ENCODE measurements around the gene ZDHHC14.

Gene ZDHHC14

DNA sequence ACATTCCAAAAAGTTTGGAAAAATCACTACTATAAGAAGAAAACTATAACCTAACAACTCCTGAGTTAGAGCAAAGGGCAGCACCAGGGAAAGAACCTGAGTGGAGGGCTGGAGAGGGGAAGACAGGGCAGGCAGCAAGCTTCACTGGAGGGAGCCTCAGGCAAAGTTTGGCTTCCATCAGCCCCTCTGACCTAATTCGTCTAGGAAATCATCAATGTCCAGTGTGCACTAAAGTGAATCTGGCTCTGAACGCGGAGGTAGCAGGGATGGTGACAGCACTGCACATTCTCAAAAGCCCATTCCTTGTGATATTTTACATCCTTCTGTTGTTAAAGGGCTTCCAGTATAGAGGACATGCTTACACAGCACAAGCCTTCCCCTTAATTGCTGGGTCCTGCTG lies 87.1 kb downstream of the ZDHHC14 start:
- DNase-seq = no peak

DNA sequence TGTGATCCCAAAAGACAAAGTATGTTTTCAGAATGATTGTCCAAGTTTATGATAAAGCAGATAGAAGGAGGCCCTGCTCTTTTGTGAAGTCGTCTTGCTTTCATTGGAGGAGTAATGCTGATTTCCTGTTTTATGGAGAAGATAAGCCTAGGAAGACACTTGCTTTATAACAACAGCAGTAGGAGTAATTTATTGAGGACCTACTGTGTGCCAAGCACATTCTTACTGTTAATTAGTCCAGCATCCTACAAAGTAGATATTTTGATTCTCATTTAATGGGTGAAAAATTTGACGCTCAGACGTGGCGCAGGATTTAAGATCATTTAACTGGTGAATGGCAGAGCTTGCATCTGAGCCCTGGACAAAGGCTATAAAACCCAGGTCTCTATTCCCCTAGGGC lies 87.6 kb downstream of the ZDHHC14 start:
- DNase-seq = no peak

DNA sequence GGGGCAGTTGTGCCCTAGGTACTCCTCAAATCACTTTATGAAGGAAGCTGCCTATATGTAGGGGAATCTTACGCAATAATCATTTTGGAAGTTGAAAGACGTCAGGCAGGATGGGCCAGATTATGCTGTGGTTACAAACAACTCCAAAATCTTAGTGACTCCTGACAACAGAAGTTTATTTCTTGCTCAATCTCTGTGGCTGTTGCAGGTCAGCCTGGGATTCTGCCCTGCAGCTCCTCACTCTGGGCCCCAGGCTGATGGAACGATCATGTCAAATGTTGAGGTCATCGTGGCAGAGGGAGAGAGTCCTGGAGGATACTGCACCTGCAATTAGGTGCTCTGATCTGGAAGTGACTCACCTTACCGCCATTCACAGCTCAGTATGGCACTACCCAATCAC lies 88.4 kb downstream of the ZDHHC14 start:
- DNase-seq = no peak

DNA sequence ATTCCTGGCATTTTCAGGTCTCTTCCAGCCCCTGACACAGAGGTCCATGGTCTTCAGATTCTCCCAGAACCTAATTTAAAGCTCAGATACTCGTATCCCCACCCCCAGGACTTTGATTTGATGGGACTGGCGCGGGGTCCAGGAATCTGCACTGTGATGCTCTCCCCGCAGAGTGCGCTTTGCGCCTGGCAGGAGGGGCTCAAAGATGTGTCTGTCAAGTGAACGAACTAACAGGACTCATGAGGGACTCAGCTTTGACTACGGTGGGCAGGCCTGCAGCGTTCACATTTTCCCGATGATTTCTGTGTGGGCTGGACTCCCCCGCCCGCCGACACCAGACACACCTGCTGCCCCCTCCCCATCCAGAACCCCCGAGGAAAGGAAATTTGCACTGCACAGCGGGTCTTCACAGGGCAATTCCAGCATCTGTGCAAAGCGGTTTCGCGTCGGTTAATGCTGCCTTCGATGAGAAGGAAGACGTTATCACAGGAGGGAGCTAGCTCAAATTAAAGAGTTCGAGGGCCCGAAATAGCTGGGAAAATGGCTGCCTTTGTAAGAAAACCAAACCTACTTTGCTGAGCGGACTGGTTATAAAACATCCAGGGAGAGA lies 90.2 kb downstream of the ZDHHC14 start:
- DNase-seq = no peak

DNA sequence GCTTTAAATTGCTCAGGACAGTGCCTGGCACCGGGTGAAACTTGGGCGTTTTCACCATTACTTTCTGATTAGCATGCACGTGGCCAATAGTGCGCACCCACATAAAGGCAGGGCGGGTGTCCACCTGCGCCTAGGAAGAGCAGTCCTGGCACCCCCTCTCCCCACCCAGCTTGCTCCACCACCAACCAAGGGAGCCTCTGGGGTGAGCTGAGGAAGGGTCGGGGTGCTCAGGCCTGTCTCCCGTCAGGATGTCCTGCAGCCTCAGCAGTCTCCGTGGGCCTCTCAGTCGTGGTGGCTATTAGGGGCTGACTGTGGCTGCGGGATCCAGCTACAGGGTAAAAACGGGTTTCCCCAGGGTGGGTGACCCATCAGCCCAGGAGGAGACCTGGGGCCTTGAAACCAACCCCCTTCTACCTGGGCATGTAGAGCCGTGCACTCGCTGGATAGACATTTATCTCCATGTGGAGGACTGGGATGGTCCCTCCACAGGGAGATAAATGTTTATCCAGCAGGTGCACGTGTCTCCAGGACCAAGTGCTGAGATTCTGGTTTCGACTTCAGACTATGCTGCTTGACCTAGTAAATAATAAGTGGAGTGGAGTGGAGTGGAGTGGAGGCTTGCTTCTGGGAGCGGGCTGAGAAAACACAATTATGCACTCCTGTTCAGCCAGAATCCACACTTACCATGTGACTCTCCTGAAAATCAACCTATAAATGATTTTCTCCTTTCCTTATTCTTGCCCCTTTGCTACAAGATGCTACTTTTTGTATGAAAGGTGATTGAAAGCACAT lies 91.1 kb downstream of the ZDHHC14 start:
- no peak for DNase-seq

DNA sequence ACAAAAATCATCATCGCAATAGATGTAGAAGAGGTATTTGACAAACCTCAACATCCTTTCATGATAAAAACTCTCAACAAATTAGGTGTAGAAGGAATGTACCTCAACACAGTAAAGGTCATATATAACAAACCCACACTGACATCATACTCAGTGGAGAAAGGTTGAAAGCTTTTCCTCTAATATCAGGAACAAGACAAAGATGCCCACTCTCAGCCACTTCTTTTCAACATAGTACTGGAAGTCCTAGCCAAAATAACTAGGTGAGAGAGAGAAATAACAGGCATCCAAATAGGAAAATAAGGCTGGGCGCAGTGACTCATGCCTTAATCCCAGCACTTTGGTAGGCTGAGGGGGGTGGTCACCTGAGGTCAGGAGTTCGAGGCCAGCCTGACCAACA lies 95.8 kb downstream of the ZDHHC14 start:
- no peak for DNase-seq

DNA sequence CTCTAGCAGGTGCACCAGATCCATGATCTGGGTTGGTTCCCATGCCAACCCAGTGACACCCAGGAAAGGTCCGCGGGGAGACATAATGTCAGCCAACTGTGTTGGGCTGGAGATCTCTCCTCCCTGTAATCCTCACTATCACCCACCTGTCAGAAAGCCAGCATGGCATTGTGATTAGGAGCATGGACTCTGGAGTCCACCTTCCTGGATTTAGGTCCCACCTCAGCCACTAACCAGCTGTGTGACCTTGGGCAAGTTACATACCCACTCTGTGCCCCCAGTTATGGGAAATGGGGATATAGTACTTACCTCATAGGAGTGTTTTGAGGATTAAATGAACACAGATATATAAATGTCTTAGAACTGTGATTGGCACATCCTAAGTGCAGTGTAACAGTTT lies 97.9 kb downstream of the ZDHHC14 start:
- DNase-seq = no peak

DNA sequence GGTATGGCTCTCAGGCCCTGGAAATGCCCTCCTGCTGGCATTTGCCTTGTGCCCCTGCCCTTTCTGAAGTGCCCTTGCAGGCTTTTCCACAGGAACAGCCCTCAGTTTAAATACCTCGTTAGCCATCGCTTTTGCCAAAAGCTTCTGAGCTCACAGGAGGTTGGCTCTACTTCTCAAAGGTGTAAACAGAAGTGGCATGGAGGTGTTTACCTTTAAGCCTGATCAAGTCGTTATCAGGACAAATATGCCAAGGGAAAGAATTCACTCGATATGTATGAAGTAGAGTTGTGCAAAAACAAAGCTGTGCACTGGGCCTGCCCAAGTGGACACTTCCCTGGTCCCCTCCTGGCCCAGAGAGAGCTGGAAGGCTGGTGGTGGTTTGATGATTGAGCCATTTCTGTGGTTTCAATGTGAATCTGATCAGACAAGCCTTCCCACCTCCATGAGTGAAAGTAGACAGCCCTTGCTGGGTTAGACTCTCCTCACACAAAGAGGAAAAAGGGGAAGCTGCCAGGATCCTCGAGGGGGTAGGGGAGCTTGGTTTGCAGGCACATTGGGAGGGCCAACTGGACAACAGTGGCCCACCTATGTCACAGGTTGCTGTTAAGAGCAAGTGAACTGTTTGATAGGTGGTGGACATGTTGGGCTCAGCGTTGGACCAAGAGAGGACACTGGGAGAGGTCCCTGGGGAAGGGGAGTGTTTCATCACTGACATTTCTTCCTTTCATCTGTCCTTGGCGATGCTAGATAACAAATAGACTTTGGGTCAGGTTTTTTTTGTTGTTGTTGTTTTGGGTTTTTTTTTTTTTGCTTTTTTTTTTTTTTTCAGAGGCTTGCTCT lies 98.7 kb downstream of the ZDHHC14 start:
- DNase-seq = no peak

DNA sequence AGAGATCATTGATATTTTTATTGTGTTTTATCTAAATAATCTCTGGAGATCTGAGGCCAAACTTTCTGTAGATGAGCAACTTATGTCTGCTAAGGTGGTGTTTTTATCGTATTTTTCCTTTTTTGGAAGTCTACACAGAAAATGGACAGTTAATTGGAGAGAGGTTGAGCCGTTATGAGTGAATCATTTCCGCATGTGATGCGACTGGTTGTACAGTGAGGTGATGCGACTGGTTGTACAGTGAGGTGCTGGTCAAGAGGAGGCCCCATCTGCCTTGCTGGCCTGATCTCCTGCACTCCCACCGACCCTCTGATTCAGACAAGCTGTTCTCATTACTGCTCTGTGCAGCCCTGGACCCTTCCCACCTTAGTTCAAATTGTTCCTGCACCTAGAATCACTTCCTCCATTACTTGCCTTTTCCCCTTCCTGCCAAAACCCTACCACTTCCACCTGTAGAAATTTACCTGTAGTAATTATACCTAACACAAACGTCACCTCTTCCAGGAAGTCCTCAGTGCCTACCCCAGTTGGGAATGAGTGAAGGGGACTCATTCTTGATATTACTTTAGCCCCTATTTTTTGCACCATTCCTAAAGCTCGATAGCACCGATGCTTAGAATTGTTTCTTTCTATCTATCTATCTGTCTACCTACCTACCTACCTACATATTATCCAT lies 100.3 kb downstream of the ZDHHC14 start:
- no peak for DNase-seq

DNA sequence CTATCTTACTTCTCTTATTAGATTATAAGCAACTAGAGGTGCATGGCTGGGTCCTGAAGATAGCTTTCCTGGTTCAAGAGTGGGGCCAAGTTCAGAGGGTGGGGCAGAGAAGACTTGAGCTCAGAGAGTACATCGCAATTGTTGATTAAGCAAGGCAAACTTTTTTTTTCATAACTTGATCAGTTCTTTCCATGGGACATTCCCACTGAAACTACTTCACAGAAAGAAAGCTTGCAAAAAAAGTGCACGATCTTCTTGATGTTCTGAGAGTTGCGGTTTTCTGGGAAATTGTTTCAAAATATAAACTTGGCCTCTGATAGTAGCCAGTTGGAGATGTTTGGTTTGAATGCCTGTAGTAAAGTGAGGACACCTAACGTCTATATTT lies 100.9 kb downstream of the ZDHHC14 start:
- no peak for DNase-seq

DNA sequence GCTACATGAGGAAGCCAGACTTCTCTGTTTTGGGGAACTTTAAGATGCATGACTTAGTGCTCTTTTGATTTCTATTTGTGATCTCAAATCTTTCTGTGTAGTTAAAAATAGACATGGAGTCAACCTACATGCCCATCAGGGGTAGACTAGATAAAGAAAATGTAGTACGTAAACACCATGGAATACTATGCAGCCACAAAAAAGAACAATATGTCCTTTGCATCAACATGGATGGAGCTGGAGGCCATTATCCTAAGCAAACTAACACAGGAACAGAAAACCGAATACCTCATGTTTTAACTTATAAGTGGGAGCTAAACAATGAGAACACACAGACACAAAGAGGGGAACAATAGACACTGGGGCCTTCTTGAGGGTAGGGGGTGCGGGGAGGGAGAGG lies 102.8 kb downstream of the ZDHHC14 start:
- no peak for DNase-seq

DNA sequence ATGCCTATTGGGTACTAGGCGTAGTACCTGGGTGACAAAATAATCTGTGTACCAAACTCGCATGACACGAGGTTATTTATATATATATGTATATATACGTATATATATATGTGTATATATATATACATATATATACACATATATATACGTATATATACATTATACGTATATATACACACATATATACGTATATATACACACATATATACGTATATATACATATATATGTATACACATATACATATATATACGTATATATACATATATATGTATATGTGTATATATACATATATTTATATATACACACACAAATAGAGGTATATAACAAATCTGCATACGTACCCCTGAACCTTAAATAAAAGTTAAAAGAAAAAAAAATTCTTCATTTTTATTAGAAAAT lies 103.2 kb downstream of the ZDHHC14 start:
- DNase-seq = no peak

DNA sequence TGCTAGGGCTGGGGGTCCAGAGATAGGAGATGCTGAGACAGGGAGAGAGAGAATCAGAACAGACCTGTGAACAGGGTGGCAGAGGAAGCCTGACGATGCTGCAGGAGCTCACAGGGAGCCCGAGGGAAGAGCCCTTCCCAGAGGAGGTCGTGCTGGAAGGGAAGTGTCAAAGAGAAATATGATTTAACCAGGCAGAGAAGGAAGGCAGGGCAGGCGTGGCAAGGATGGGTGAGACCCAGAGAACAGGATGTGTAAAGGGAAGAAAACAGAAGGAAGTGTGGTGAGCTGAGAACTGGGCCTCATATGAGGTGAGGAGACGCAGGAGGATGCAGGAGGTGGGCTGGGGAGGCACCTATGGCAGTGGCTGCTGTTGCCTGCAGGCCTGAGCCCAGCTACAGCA lies 105.6 kb downstream of the ZDHHC14 start:
- DNase-seq = peak in 1 of 5 donors; percentile 64

DNA sequence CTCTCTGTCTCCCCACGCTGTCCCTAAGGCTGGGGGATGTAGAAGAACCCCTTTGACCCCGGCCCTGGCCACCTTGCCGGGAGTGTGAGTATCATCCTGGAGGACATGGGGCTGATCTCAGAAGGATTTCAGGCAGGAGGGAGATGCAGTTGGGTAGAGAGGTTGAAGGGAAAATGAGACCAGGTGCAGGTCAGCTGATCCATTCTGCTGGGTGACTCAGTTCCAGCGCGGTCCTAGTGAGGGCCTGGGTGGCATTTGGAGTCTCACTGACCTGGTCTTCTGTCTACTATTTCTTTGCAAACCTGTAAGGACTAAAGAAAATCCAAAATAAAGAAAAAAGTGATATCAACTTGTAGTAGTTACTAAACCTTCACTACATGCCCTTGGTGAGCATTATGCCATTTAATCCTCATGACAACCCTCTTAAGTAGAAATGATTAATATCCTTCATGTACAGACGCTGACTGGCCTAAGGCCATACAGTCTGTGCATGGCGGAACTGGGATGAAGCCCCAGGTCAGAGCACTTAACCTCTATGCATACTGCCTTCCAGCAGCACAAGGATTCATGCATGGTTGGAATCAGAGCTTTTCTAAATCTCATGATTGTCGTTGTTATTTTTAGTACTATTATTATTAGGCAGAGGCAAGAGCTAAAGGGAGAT lies 106.3 kb downstream of the ZDHHC14 start:
- no peak for DNase-seq

DNA sequence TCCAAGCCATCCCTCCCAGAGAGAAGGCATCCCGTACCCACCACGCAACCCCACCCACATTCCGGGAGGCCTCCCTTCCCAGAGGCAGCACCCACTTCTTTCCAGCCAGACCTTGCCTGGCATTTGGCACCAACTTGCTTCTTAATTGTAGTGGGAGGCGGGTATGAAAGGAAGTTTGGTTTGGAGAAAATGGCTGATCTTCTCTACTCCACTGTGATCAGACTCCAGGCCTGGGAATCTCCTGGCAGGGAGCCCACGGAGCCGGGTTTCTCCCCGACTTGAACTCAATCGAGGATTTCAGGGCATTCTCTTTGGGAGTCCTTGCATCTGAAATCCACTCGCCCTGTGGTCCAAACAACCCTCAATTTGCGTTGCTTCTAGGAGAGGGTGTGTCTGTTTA lies 107.1 kb downstream of the ZDHHC14 start:
- no peak for DNase-seq

DNA sequence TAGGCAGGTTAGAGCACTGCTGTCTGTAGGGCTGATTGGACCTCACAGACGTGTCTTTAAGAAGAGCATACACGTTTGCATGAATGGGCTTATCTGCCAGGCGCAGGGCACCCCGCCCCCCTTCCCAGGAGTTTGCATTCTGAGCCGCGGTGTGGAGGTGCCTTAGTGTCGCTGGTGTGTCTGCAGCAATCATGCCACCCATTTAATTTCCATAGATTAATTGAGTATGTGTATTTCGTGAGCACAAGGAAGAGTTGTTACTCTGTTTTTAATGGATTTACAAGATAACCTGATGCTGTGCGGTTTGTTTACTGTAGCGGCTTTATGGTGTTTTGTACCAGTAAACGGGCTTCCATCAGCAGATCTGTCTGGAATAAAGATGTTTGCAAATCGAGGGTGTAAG lies 107.7 kb downstream of the ZDHHC14 start:
- DNase-seq = no peak

DNA sequence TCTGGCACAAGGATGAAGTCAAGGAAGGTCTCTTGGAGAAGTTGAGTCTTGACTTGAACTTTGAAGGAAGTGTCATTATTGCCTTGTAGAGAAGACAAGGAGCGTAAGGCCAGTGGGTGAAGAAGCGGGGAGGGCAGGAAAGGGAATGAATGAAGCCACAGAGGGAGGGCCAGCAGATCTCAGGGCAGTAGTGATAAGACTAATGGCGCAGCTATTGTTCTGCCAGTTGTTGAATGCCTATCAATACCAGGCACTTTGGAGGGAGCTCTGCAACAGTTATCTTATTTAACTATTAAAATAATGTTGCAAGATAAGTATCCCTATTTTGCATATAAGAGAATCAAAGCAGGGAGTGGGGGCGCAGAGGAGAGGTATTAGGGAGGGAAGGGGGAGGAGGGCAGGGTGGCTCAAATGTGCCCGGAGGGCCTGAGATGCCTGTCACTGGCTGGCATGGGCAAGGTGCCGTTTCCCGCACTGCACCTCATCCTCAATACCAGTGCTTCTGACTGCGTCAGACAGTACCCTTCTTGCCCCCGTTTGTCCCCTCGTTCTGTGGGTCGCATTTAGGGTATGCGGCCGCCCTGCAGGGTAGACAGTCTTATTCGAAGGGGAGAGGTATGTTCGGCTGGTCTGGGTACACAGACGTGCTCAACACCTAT lies 109.8 kb downstream of the ZDHHC14 start:
- no peak for DNase-seq

DNA sequence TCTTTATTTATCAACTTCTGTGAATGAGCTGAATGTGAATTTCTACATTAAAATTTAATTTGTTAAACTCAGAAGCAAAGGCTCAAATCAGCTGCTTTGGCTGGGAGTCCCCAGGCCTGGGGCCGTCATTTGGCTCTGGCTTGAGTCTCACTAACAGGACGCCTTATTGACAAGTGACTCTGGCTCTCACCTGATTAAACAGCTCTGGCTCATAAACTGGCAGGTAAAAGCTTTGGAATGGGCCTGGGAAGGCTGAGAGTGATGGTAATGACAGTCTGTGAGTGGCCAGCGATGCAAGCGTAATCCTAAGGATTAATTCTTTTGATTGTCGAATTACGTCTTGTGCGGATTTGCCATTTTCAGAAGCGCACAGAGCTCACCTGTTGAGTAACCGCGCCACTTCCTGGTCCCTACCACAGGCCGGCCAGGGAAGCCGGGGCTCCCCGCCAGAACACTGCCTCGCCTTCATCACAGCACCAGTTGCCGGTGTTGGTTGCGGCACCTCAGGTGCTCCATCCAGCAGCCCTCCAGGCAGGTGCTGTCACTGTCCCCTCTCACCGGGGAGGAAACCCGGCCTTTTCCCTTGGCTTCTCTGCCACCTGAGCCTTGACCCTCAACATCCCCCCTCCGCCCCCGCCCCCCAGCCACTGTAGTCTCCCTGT lies 110.7 kb downstream of the ZDHHC14 start:
- DNase-seq = no peak

DNA sequence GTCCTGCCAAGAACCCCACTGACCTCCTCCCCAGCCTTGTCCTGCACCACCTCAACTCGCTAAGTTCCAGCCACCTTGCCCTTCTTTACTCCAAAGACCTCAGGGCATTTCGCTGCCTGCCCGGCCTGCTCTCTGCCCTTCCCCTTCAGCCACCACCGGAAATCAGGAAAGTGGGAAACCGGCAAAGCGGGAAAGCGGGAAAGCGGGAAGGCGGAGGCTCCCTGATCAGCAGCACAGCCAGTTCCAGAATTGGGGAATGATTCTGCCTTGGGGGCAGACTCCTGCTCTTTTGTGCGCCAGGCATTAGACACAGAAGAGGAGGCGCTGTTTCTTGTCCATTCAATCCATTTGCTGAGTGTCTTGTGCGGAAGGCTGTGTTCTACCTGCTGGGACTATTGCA lies 111.3 kb downstream of the ZDHHC14 start:
- no peak for DNase-seq

DNA sequence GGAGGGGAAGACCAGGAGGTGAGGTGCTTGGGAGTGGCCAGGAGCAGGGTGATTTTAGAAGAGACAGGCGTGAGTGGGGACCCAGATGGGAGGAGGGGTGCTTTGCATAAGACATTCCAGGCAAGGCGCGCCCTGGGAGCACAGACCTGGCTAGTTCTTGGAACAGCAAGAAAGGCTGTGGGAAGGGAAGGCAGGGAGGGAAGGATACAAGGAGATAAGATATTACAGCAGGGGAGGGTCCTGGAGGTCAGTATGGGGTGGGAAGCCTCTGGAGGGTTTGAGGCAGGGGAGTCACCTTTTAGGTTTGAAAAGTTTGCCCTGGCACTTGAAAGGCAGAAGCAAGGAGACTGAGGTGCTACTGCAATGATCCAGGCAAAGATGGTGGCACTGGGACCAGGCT lies 111.8 kb downstream of the ZDHHC14 start:
- no peak for DNase-seq

DNA sequence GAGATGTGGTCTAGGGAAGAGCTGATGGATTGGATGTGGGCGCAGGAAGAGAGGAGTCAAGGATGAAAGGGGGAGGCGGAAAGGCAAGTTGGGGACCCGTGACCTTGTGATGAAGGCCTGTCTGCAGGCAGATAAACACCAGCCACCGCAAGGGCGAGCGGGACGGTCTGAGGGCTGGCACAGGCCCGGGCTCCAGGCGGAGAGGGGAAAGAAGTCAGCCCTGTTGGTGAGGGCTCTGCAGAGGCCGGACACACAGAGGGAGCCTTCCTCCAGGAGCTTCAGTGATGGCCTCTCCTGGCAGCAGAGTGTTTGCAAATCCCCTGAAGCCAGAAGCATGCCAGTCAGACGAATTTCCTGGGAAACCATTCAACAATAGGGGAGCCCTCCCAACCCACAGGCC lies 112.2 kb downstream of the ZDHHC14 start:
- DNase-seq = no peak

DNA sequence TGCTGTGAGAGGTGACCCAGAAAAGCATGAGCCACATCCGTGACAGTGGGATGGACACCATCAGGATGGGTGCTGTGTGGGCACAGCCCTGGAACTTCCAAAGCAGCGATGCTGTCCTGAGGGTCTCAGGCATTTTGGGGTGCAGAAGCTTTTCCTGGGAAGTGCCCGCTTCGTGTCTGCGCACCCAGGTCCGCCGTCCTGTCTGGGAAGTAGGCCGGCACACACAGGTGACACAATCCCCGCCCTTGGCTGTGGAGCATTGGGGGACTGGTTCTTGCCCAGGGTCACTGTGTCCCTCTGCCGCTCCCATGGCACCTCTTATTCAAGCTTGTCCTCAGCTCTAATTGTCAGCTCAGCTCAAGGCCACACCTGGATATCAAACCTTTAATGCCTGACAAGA lies 112.6 kb downstream of the ZDHHC14 start:
- DNase-seq = no peak
